K562 (cell line): ENCODE measurements around the gene DNAJB12. TPM values are rescaled to one million over a fixed set of nuclear protein-coding genes. Genes with fewer than 3 reads are reported as not detected.

Source experiments
- ATAC-seq: fragments of 200-7000 bp; cut with Tn5 transposase; 3 replicates; pipeline ENCODE4 v1.9.1; 2020; ENCODE audit warnings: moderate library complexity
- BruUV-seq: library from RNA; stranded (reverse); fragments of 400-500 nt; replicated peaks from 2 replicates; lab custom pipeline; 2021; lab: Mats Ljungman, UMichigan
- CTCF ChIA-PET: fragments of 300-600 bp; formaldehyde crosslinking; extraction: SDS; loops from one replicate; lab custom pipeline; 2021; ENCODE audit warnings: low intra/inter-chr PET ratio; lab: Yijun Ruan, JAX
- POLR2A ChIA-PET: fragments of 300-600, 350-650 bp; sonication (Branson Sonifier 250); formaldehyde crosslinking; extraction: SDS; loops from one replicate; lab custom pipeline; 2021; ENCODE audit warnings: antibody characterized with exemption, inconsistent platforms; lab: Yijun Ruan, JAX
- DNase-seq, 4 experiments: peaks; one replicate each; pipeline versions ENCODE4 v3.0.0 to v3.0.0-alpha.2; 2011 to 2018; ENCODE audit warnings: low spot score in 3 of 4, mixed read lengths in 3 of 4; ENCODE audit errors: extremely low read depth in 1 of 4
- FAIRE-seq: peaks from 2 replicates; lab custom pipeline; 2011; peaks lifted over from hg19 to GRCh38; lab: Jason Lieb, UNC
- H2AFZ ChIP-seq: 2 replicates; pipeline ENCODE4 v1.6.0; 2011; ENCODE audit warnings: low read depth, low read length, control low read depth, inconsistent platforms
- H3K27ac ChIP-seq: fragments of 200-600 bp; 3 replicates; pipeline ENCODE4 v1.8.0; 2011; ENCODE audit warnings: low read depth, mild to moderate bottlenecking, control low read depth, inconsistent platforms, low read length, moderate library complexity, mixed read lengths; ENCODE audit errors: extremely low read depth
- H3K27me3 ChIP-seq, 2 experiments: fragments of 300-600 bp in 1 of 2; 2 replicates in 1 of 2; 3 replicates in 1 of 2; pipeline versions ENCODE4 v1.6.0 to v1.8.0; 2011; ENCODE audit warnings: inconsistent platforms in 2 of 2, low read length in 2 of 2, mild to moderate bottlenecking in 1 of 2, mixed read lengths in 1 of 2, moderate library complexity in 1 of 2; ENCODE audit not compliant: control insufficient read depth in 2 of 2, insufficient read depth in 2 of 2
- H3K36me3 ChIP-seq: fragments of 300-600 bp; 3 replicates; pipeline ENCODE4 v1.8.0; 2011; ENCODE audit warnings: mild to moderate bottlenecking, low read length, inconsistent platforms; ENCODE audit not compliant: control insufficient read depth, insufficient read depth
- H3K4me1 ChIP-seq, 2 experiments: fragments of 200-600 bp in 1 of 2; replicated peaks in 1 of 2; 2 replicates in 1 of 2; 3 replicates in 1 of 2; pipeline versions ENCODE4 v1.5.1 to v1.8.0; 2011; ENCODE audit warnings: inconsistent platforms in 2 of 2, low read length in 2 of 2, mild to moderate bottlenecking in 1 of 2, mixed read lengths in 1 of 2, moderate library complexity in 1 of 2; ENCODE audit not compliant: control insufficient read depth in 2 of 2, insufficient read depth in 2 of 2
- H3K4me2 ChIP-seq: 2 replicates; pipeline ENCODE4 v1.6.1; 2011; ENCODE audit warnings: low read length, control low read depth, inconsistent platforms, mixed read lengths; ENCODE audit not compliant: insufficient read depth
- H3K4me3 ChIP-seq: fragments of 200-600 bp; sonication (generic), shearing (Covaris generic); 2 replicates; pipeline ENCODE4 v1.5.1; 2016; ENCODE audit warnings: control low read depth, inconsistent platforms
- H3K79me2 ChIP-seq: fragments of 200-600 bp; 3 replicates; pipeline ENCODE4 v1.8.0; 2011; ENCODE audit warnings: low read length, inconsistent platforms; ENCODE audit not compliant: control insufficient read depth, insufficient read depth
- H3K9ac ChIP-seq, 2 experiments: 2 replicates each; pipeline versions ENCODE4 v1.6.0 to v1.6.1; 2011; ENCODE audit warnings: low read depth in 2 of 2, low read length in 2 of 2, control low read depth in 1 of 2, inconsistent platforms in 1 of 2, mild to moderate bottlenecking in 1 of 2, mixed read lengths in 1 of 2; ENCODE audit not compliant: insufficient read depth in 1 of 2
- H3K9me1 ChIP-seq: one replicate; pipeline ENCODE4 v1.6.0; 2011; ENCODE audit warnings: inconsistent platforms, mild to moderate bottlenecking, low read length, moderate library complexity; ENCODE audit not compliant: control insufficient read depth, insufficient read depth
- H3K9me3 ChIP-seq: replicated peaks from 2 replicates; pipeline ENCODE4 v1.5.1; 2011; ENCODE audit warnings: low read depth, low read length, inconsistent platforms; ENCODE audit not compliant: control insufficient read depth, insufficient read depth
- H4K20me1 ChIP-seq: replicated peaks from 2 replicates; pipeline ENCODE4 v1.6.1; 2011; ENCODE audit warnings: low read length, inconsistent platforms, mixed read lengths; ENCODE audit not compliant: control insufficient read depth, insufficient read depth
- ARID2 ChIP-seq: fragments of 450-650 bp; IDR thresholded peaks from 2 replicates; pipeline ENCODE4 v1.6.1; 2017; ENCODE audit warnings: antibody characterized with exemption, mild to moderate bottlenecking
- FOSL1 ChIP-seq: fragments of 200-800 bp; sonication (Bioruptor generic); conservative IDR thresholded peaks from 2 replicates; pipeline ENCODE4 v1.6.1; 2016; ENCODE audit warnings: missing genetic modification characterization, missing compliant biosample characterization
- MAFK ChIP-seq: IDR thresholded peaks from 2 replicates; pipeline ENCODE4 v1.6.1; 2011; ENCODE audit warnings: low read length, improper control_type of control experiment
- POLR3G ChIP-seq: IDR thresholded peaks from 2 replicates; pipeline ENCODE4 v1.6.1; 2011; ENCODE audit not compliant: insufficient read length, insufficient replicate concordance; ENCODE audit errors: extremely low read depth
- WHSC1 ChIP-seq: IDR thresholded peaks from one replicate; pipeline ENCODE4 v1.6.1; 2012; ENCODE audit warnings: low read length, control low read depth, inconsistent platforms
- YY1 ChIP-seq, 3 experiments: IDR thresholded peaks; 2 replicates each; pipeline ENCODE4 v1.6.1; 2011; ENCODE audit warnings: low read length in 2 of 3, mild to moderate bottlenecking in 2 of 3, moderate library complexity in 2 of 3, borderline replicate concordance in 1 of 3, control low read depth in 1 of 3, low read depth in 1 of 3; ENCODE audit not compliant: insufficient read depth in 3 of 3, insufficient replicate concordance in 2 of 3, control insufficient read depth in 1 of 3, insufficient read length in 1 of 3; ENCODE audit errors: extremely low read depth in 1 of 3
- ZBTB1 ChIP-seq: sonication (generic); formaldehyde crosslinking; IDR thresholded peaks from 2 replicates; pipeline ENCODE4 v1.8.1; 2023; ENCODE audit warnings: missing genetic modification reagents, low read depth, mild to moderate bottlenecking, borderline replicate concordance
- WGBS: fragments of 100-300 bp; shearing (Covaris generic); methylation state at CpG from one replicate; pipeline ENCODE4 v1.1.6; 2016; ENCODE audit warnings: low coverage, mixed read lengths; ENCODE audit not compliant: insufficient coverage; ENCODE audit errors: missing lambda C conversion rate; 5-methylcytosine and 5-hydroxymethylcytosine counted together
- in situ Hi-C: fragments of 300-500 bp; cut with MboI; formaldehyde crosslinking; loops from 4 replicates; pipeline ENCODE4 v1.15.0; 2018; ENCODE audit warnings: inconsistent platforms, mixed read lengths
- intact Hi-C: fragments of 100-400 bp; cut with micrococcal nuclease; formaldehyde crosslinking; loops from 2 replicates; pipeline ENCODE4 v1.14.2; 2022
- polyA plus RNA-seq, 8 experiments: library from polyadenylated mRNA; depleted of rRNA in 4 of 8; stranded (reverse) in 5 of 8; unstranded in 3 of 8; fragments of >200 nt; fragmentation: Nextera tagmentation in 2 of 8; fragmentation: Illumina TruSeq in 1 of 8; extraction: Ambion mirVana in 2 of 8; extraction: Trizol in 1 of 8; gene quantifications; 2 replicates each; pipeline versions ENCODE4 v1.2.1 to v1.2.3, GENCODE V29; 2011 to 2014; ENCODE audit warnings: inconsistent platforms in 1 of 8, missing spikeins in 1 of 8
- total RNA-seq, 7 experiments: library from RNA; depleted of rRNA in 6 of 7; stranded (reverse); fragments of >200 nt in 6 of 7; fragmentation: Illumina TruSeq in 2 of 7; extraction: Trizol in 2 of 7; gene quantifications; 2 replicates each; pipeline versions ENCODE4 v1.2.1 to v1.2.3, GENCODE V29; 2011 to 2021; ENCODE audit warnings: low replicate concordance in 1 of 7
- TF ChIP-seq, protein P1 (sequence below): fragments of 250-450 bp; sonication (Bioruptor Pico); IDR thresholded peaks from 2 replicates; pipeline ENCODE4 v1.9.0; 2021; ENCODE audit warnings: mild to moderate bottlenecking
- TF ChIP-seq, protein P2 (sequence below): fragments of 250-450 bp; sonication (Bioruptor Pico); IDR thresholded peaks from 2 replicates; pipeline ENCODE4 v1.5.0; 2020; ENCODE audit warnings: mild to moderate bottlenecking, borderline replicate concordance

DNAJB12 gene
- total and polyA plus RNA-seq, 9 of the 15 experiments (the other 6 are each of a cell fraction or from before 2014, with no cell fraction given): 3.5 to 31.5 (median 20.3) TPM

DNA sequence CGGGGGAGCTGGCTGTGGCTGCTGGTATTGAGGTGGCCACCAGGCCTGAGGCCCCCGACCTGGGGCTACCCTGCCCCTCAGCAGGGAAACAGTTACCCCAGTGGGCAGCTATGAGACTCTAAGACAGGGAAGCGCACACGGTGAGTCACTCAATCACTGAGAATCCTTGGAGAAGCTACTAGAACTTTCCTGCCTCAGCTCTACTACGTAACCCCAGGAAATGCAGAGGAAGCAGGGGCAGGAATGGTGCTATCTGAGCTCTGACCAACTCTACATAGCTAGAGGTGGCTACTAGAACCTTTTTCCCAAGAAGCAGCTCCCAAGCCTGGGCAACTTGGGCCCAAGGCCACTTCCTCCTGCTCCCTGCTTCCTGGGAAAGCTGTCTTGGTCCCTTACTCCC is 11.8 kb downstream of the DNAJB12 start:
- ATAC-seq: no peak
- Histone ChIP-seq H3K9me1 (no peaks in the 10 kb centered on the region), H3K79me2 (peaks cover 3% of the 10 kb centered on the region; the same call in 1 of the 3 replicates), H3K9ac (0 out of 4 replicates have a peak overlapping the region, but pooled peaks of 1 of the 2 experiments have one; percentile 55), H2AFZ (no peak overlapping the region), H3K27me3 (no peaks in the 10 kb centered on the region), H3K4me3 (no peak overlapping the region), H3K27ac (no peak overlapping the region), H3K36me3 (peaks cover 61% of the 10 kb centered on the region; the same call in 2 of the 3 replicates), H3K4me1 (peaks cover 0 to 14% of the 10 kb centered on the region in 2 experiments; a peak in 2 of 5 replicates), H3K4me2 (no peak overlapping the region), H3K9me3 (no peaks in the 10 kb centered on the region), H4K20me1 (no peaks in the 10 kb centered on the region; the same call in 1 of the 2 replicates)
- POLR2A ChIA-PET: interaction anchor here (0.5 to 5.9 kb wide), 8 partner anchors 10 to 492 kb away, joined by 3 to 57 read pairs (median 4); partner anchors contain the start of genes DNAJB12 and PSAP
- 87% methylated on average over 5 of the region's 5 CpGs for WGBS
- intact Hi-C loops (no loop called here), in situ Hi-C loops (loop anchor here (25.0 kb wide), 1 partner anchor 1031 kb away; the partner anchor contains the start of gene SLC29A3)
- TF ChIP-seq WHSC1 (peak; percentile 44), ARID2 (no peak)
- CTCF ChIA-PET: no interaction called here
- FAIRE-seq: no peak
- no peak for DNase-seq
- no TSS peak for BruUV-seq

DNA sequence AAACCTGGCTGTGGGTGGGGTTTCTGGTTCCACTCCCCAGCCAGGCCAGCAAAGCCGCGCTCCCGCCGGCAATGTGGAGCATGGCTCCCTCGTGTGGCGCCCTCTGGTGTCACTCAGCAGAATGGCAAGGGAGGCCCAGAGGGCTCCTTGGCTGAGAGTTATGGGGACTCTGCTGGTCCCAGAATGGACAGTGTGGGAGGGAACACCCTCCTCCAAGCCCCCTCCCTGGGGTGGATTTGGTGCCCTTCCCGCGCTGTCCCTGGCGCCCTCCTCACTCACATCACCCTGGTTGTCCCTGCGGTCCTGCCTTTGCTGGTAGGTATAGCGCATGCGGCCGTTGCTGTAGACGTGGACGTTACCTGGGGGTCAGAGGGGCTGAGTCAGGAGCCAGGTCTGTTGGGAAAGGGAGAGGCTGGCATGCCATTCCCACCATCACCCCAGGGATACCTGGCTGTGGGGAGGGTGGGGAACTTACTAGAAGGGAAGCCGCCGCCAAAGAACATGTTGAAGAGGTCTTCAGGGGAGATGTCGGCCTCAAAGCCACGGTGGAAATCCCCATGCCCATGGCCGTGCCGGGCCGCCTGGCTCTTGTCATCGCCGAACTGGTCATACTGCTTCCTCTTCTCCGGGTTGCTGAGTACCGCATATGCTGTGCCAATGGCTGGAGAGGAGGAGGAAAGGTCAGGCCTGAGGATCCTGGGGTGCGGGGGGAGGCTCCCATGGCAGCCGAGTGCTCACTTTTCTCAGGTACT is 14.0 kb downstream of the DNAJB12 start:
- H3K27ac ChIP-seq: no peak overlapping the region
- peak overlapping the region in 1 of 2 experiments; percentile 7; a peak in 1 of 4 replicates for H3K9ac ChIP-seq
- WGBS: 63% methylated on average over 24 of the region's 28 CpGs
- TF ChIP-seq MAFK (0 out of 2 replicates have a peak, but pooled peaks have one; percentile 25), ZBTB1 (CRISPR knock-in tag) (0 out of 2 replicates have a peak, but pooled peaks have one; percentile 24), POLR3G (no peak), YY1 (IDR thresholded peaks at IDR 0.05; ENCODE audit: borderline replicate concordance in 1 of 3, control insufficient read depth in 1 of 3, extremely low read depth in 1 of 3, insufficient read depth in 3 of 3, insufficient read length in 1 of 3, insufficient replicate concordance in 2 of 3, low read depth in 1 of 3, low read length in 2 of 3) (peak in 2 of 3 experiments; percentile 80 to 83), FOSL1 (tag) (no peak)
- TF ChIP-seq, protein P1, sequence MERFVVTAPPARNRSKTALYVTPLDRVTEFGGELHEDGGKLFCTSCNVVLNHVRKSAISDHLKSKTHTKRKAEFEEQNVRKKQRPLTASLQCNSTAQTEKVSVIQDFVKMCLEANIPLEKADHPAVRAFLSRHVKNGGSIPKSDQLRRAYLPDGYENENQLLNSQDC (CRISPR knock-in tag): no peak
- TF ChIP-seq, protein P2, sequence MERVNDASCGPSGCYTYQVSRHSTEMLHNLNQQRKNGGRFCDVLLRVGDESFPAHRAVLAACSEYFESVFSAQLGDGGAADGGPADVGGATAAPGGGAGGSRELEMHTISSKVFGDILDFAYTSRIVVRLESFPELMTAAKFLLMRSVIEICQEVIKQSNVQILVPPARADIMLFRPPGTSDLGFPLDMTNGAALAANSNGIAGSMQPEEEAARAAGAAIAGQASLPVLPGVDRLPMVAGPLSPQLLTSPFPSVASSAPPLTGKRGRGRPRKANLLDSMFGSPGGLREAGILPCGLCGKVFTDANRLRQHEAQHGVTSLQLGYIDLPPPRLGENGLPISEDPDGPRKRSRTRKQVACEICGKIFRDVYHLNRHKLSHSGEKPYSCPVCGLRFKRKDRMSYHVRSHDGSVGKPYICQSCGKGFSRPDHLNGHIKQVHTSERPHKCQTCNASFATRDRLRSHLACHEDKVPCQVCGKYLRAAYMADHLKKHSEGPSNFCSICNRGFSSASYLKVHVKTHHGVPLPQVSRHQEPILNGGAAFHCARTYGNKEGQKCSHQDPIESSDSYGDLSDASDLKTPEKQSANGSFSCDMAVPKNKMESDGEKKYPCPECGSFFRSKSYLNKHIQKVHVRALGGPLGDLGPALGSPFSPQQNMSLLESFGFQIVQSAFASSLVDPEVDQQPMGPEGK (CRISPR knock-in tag): no peak

More for the DNA sequence above, 14.0 kb downstream of the DNAJB12 start:
- no peak overlapping the region for H3K4me3 ChIP-seq
- H3K79me2 ChIP-seq: no peaks in the 10 kb centered on the region
- no peaks in the 10 kb centered on the region; the same call in 1 of the 2 replicates for H4K20me1 ChIP-seq
- no peaks in the 10 kb centered on the region for H3K9me3 ChIP-seq
- BruUV-seq: no TSS peak
- H3K27me3 ChIP-seq: no peaks in the 10 kb centered on the region
- intact Hi-C loops: no loop called here
- H3K36me3 ChIP-seq: peaks cover 83% of the 10 kb centered on the region; the same call in 2 of the 3 replicates
- in situ Hi-C loops: loop anchor here (25.0 kb wide), 1 partner anchor 1028 kb away; the partner anchor contains the start of gene SLC29A3
- FAIRE-seq (peak; percentile 90), DNase-seq (peak; percentile 80 to 88 (median 85)), ATAC-seq (peak; percentile 92)
- no peak overlapping the region for H2AFZ ChIP-seq
- H3K4me1 ChIP-seq: peaks cover 2 to 20% of the 10 kb centered on the region in 2 experiments; a peak in 2 of 5 replicates
- H3K4me2 ChIP-seq: no peak overlapping the region
- CTCF ChIA-PET: interaction anchor here (1.5 to 5.6 kb wide), 3 partner anchors 214 to 442 kb away, joined by 8 to 55 read pairs (median 8); no protein-coding TSS in a partner anchor
- POLR2A ChIA-PET: interaction anchor here (0.6 to 5.9 kb wide), 5 partner anchors 12 to 719 kb away, joined by 3 to 57 read pairs (median 3); partner anchors contain the start of genes DDIT4 and DNAJB12
- H3K9me1 ChIP-seq: no peaks in the 10 kb centered on the region
